T follicular helper cell (primary cell): ENCODE measurements around the gene GPER1.
"Not testable (repeated sequence)": the region's sequence is repeated elsewhere in the genome, so short reads cannot be mapped to it uniquely, and the experiment has no call there.

Experiments used
- DNase-seq: peaks from one replicate; pipeline ENCODE4 v3.0.0-alpha.2; 2020; ENCODE audit warnings: low read depth

GPER1 gene

GRCh38 chr7:1143031-1143430, 55.1 kb downstream of the GPER1 start:
- not testable (repeated sequence) for DNase-seq
